Measurements from ENCODE around the gene MT1A.

GRCh38 chr16:56603589-56603988 lies 34.9 kb upstream of the MT1A start:
- TF ChIP-seq PPARA (CRISPR knock-in tag; IDR thresholded peaks at IDR 0.05; ENCODE audit: borderline replicate concordance): no peak
- TF ChIP-seq POU6F1 (CRISPR knock-in tag; IDR thresholded peaks at IDR 0.05; ENCODE audit: borderline replicate concordance, low read depth): no peak
